ENCODE measurements around the gene TDO2. TPM values are rescaled to one million over a fixed set of nuclear protein-coding genes. Genes with fewer than 3 reads are reported as not detected.
A peak's percentile ranks its signal among the peaks of the same experiment; 100 is the strongest.

The TDO2 gene
- total and polyA plus RNA-seq, 2 of the 13 experiments (the other 11 are each of a cell fraction or from before 2014, with no cell fraction given), result not detected

GRCh38 chr4:155953151-155954117 lies 49.9 kb downstream of the TDO2 start, which contains the start of gene CTSO (continued):
- peak; percentile 70; the same call in 1 of the 2 replicates for TF ChIP-seq IRF9 (CRISPR knock-in tag; IDR thresholded peaks at IDR 0.05; ENCODE audit: borderline replicate concordance)
- peak; percentile 56; the same call in 1 of the 2 replicates for TF ChIP-seq NKX3-1 (CRISPR knock-in tag; IDR thresholded peaks at IDR 0.05)
- peak; percentile 75; the same call in 1 of the 2 replicates for TF ChIP-seq ZFP91 (CRISPR knock-in tag; IDR thresholded peaks at IDR 0.05; ENCODE audit: borderline replicate concordance)
- peak; percentile 79; the same call in 1 of the 2 replicates for TF ChIP-seq ZMYM4 (CRISPR knock-in tag; IDR thresholded peaks at IDR 0.05)
- TF ChIP-seq ZNF800 (CRISPR knock-in tag; IDR thresholded peaks at IDR 0.05), result 0 out of 2 replicates have a peak, but pooled peaks have one; percentile 54
- TF ChIP-seq PHF21A (CRISPR knock-in tag; IDR thresholded peaks at IDR 0.05), result peak; percentile 46; the same call in 1 of the 2 replicates
- no peak for TF ChIP-seq GMEB2 (CRISPR knock-in tag; IDR thresholded peaks at IDR 0.05; ENCODE audit: low read depth)
- TF ChIP-seq, protein P1, sequence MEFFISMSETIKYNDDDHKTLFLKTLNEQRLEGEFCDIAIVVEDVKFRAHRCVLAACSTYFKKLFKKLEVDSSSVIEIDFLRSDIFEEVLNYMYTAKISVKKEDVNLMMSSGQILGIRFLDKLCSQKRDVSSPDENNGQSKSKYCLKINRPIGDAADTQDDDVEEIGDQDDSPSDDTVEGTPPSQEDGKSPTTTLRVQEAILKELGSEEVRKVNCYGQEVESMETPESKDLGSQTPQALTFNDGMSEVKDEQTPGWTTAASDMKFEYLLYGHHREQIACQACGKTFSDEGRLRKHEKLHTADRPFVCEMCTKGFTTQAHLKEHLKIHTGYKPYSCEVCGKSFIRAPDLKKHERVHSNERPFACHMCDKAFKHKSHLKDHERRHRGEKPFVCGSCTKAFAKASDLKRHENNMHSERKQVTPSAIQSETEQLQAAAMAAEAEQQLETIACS (CRISPR knock-in tag; IDR thresholded peaks at IDR 0.05), result peak; percentile 79
- TF ChIP-seq TOPORS (CRISPR knock-in tag; IDR thresholded peaks at IDR 0.05), result no peak
- TF ChIP-seq TRIM24 (CRISPR knock-in tag; IDR thresholded peaks at IDR 0.05), result no peak
- TF ChIP-seq SIX4 (CRISPR knock-in tag; IDR thresholded peaks at IDR 0.05), result no peak
- no peak for TF ChIP-seq ZNF432 (CRISPR knock-in tag; IDR thresholded peaks at IDR 0.05; ENCODE audit: borderline replicate concordance)
- TF ChIP-seq, protein P2, sequence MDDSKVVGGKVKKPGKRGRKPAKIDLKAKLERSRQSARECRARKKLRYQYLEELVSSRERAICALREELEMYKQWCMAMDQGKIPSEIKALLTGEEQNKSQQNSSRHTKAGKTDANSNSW (CRISPR knock-in tag; IDR thresholded peaks at IDR 0.05; ENCODE audit: borderline replicate concordance), result no peak
- TF ChIP-seq ZXDC (CRISPR knock-in tag; IDR thresholded peaks at IDR 0.05), result peak; percentile 59; the same call in 1 of the 2 replicates
- TF ChIP-seq TP53 (CRISPR knock-in tag; conservative IDR thresholded peaks at IDR 0.05), result no peak

All from HepG2 (cell line).